GM12892 (cell line): Measurements from ENCODE around the gene ZGPAT.

Experiments
- POLR2A ChIP-seq: IDR thresholded peaks from 2 replicates; pipeline ENCODE4 v1.6.1; 2011; ENCODE audit warnings: low read depth, low read length, control low read depth
- POLR2AphosphoS5 ChIP-seq: IDR thresholded peaks from 2 replicates; pipeline ENCODE4 v1.6.1; 2011; ENCODE audit warnings: low read depth, low read length, control low read depth

GRCh38 chr20:63755933-63756647, 48.3 kb downstream of the ZGPAT start:
- TF ChIP-seq POLR2A (no peak), POLR2AphosphoS5 (no peak)
